CD4-positive, alpha-beta T cell treated with Interleukin-2 at 100 ng/mL for 4 hours (primary cell): ENCODE results near the gene SH2D1A.
"Not testable (repeated sequence)": the region's sequence is repeated elsewhere in the genome, so short reads cannot be mapped to it uniquely, and the experiment has no call there.

Experiments
- DNase-seq: peaks from one replicate; pipeline ENCODE4 v3.0.0-alpha.2; 2020; ENCODE audit warnings: low spot score

SH2D1A gene

DNA sequence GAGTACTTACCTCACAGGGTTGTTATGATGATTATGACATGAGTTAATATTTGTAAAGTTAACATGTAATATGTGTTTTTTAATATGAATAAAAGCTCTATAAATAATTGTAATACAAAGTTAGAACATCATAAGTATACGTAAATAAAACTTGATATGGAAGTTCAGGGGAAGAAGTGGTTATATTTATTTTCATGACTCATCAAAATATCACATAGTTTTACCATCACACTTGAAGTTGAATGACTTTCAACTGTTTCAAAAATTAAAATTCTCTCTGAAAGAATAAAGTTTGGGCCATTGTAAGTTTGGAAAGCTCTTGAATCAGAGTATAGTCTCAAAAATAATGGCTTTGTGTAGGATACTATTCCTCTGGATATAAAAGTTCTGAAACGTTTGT is 8.3 kb downstream of the SH2D1A start:
- no peak for DNase-seq

DNA sequence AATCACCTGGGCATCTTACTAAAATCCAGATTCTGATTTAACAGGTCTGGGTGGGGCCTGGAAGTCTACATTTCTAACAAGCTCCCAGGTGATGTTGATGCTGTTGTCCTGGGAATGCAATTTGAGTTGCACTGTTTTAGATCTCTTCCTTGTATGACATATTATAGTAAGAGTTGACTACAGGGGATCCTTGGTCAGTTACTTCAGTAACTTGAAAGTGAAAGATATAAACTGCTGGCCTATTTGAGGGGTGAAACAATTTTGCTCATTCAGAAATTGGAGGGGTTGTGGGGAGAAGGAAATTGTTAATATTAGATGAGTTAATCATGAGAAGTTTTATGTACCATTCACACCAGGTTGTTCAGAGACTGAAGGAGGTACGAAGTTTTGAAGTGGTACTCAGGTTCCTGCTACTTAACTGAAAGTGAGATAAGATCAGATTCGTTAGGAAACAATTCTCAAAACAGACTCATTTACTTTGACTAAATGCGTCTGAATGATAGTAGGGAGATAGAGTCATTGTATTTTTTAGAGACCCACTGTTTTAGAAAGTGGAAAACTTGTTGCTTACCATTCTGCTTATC is 12.5 kb downstream of the SH2D1A start:
- DNase-seq: peak; percentile 50

DNA sequence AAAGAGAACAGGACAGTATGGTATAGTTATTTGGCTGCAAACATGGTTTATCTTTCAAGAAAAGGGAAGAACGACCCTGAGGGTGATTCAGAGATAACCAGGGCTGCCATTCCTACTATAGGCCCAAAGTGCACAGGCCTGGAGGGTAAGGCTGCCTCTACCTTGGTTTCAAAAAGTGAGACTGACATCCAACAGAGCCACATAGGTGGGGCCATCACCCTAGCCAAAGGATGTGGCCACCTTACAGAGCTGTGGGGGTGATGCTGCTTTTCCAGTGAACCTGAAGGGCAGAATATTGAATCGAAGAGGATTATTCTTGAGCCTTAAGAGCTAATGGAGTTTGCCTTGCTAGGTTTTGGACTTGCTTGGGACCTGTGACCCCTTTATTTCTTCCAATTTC is 15.7 kb downstream of the SH2D1A start:
- no peak for DNase-seq

DNA sequence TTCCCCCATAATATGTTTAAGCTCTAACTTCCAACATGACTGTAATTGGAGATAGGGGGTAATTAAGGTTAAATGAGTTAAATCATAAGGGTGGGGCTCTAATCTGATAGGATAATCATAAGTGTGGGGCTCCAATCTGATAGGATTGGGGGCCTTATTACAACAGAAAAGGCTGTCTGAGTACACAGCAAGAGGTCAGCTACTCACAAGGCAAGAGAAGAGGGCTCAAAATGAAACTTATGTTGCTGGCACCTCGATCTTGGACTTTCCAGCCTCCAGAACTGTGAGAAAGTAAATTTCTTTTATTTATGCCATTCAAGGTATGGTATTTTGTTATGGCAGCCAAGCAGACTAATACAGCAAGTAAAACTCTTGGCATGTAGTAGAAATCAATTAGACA is 16.4 kb downstream of the SH2D1A start:
- DNase-seq: no peak

DNA sequence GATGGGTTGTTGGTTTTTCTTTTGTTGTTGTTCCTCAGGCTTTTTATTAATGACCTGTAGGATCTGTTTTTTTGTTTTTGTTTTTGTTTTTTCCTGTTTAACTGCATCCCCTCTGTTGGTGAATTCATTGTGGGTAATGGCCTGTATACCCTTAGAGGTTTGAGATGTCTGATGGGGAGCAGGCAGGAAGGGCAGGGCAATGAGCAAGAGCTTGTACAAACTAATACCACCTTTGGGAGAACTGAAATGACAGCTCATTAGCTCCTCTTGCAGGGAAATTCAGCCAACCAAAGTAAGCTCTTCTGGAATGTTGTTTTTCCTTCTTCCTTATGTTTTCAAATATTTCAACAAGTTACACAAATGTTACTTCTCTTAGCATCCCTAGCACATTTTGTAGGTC is 23.4 kb downstream of the SH2D1A start:
- DNase-seq: no peak

- DNase-seq: no peak
Measured at GRCh38 chrX:124373348-124373747, 27.0 kb downstream of the SH2D1A start.

DNA sequence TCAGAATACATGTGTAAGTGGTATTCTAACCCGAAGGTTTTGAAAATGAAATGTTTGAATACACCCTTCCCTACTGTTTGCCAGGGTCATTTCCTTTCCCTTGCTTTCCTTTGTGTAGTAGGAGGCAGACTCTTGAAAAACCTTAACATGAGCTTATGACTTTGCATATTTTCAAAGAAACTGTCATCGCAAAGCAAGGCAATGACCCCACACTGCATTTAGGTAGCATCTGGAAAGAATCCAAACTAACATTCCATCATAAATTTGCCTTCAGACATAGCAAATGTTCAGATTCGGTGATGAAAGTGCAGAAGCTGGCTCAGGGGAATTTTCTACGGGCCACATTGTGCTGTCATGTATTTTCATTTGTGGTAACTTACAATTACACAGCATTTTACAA is 32.3 kb downstream of the SH2D1A start:
- no peak for DNase-seq

DNA sequence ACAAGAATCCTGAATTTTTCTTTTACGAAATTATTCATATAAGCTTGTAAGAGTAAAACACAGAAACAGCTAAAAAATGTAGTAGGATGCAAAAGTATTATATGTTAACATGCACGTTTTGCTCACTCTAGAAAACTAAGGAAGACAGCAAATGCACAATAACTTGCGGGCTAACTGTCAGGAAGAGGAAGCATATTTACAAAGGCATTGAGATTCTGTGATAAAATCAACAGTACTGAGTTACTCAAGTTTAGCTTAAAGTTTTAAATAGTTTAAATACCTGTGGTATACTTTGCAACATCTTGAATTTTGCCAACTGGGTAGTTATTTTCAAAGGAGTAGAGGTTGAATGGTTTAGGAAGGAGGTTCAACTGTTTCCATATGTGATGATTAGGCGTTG is 37.0 kb downstream of the SH2D1A start:
- no peak for DNase-seq

DNA sequence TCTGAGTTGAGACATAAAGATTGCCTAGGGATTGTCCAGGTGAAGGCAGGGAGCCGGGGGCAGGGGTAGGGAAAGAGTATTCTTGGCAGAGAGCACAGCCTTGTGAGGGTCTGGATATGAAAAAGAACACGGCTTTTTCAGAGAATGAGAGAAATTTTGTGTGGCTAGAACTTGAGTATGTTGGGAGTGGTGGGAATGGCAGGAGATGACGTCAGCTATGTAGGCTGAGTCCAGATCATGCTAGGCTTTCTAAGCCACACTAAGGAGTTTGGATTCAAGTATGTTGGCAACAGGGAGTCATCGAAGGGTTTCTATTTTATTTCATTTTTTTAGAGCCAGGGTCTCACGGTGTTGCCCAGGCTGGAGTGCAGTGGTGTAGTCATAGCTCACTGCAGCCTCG is 40.0 kb downstream of the SH2D1A start:
- no peak for DNase-seq

GRCh38 chrX:124388562-124388961 is 42.2 kb downstream of the SH2D1A start:
- DNase-seq: peak; percentile 66

DNA sequence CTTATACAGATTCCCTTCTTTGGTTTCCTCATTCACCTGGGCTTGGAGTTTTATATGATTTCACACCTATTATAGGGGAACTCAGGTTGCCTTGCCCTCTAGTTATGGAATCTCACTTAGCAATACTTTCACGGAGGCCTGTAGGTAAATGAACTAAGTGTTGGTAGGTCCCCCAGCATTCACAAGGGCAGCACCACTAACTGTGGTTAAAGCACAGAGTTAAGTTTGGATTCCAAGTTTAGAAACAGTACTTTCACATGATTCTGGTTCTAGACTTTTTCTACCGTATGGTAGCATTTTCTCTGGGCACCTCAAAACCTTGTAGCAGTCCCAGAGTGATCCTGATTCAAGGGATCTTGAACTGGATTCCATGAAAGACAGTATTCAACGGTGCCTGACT is 46.4 kb downstream of the SH2D1A start:
- no peak for DNase-seq

- no peak for DNase-seq
Measured at GRCh38 chrX:124393238-124393637, 46.9 kb downstream of the SH2D1A start.

GRCh38 chrX:124393659-124394058 is 47.3 kb downstream of the SH2D1A start:
- DNase-seq: no peak

DNA sequence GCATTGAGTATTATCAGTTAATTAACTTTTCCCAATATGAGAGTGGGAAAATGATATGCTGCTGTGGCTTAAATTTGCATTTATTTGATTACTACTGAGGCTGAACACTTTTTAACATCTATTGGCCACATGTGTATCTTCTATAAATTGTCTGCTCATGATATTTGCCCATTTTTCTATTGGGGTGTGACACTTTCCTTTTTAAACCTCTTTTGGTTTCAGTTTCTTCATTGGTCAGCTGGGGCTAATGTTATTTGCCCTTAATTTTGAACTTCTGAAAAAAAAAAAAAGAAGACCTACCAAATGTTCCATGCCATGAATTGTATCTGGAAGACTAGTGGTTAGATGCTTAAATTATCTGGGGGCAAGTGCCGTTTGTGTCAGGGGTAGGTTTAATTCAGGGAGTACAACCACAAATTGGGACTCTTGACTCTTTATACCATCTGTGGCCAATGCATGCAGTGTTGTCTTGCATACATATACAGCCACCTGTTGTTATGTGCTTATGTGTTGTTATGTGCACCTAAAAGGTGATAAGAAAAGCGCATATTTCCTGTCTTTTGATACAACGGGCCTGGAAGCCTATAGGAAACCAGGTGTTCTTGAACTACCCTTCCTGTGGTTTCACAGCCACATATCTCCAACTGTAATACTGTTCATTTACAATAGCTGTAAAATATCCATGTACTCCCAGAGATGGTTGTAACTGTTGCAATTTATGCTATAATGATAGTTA is 49.0 kb downstream of the SH2D1A start:
- peak; percentile 4 for DNase-seq

DNA sequence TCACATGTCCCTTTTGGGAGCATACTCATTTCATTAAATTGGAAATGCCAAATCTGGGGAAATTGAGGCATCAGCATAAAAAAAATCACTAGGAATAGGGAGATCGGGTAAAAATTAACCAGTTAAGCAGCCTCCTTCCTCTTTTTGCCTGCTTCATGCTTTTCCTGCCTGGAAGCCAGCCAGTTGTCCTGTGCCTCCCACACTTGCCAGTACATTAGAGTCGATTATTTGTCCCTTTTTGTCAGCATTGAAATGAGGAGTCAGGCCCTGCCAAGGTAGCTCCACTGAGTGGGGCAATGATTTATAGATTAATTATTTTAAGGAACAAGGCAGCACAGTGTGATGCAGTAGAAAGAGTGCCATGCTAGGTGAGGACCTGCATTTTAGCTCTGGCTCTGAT is 55.3 kb downstream of the SH2D1A start:
- DNase-seq: no peak

DNA sequence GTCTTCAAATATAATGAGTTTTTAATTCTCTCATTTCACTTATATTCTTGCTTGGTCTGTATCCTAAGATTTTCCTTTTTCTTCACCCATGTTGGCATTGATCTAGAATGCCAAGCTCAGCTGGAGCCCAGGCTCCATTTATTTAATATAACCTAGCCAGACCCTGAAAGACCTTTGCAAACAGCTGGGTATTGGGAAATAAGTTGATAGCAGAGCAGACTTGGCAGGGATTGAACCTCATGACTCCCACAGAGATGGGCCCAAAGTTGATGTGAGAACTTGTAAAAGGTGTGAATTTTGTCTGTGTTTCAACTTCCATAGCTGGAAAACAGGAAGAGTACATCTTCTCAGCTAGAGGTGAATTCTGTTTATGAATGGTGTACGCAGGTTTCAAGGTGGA is 59.5 kb downstream of the SH2D1A start:
- DNase-seq: no peak

- DNase-seq: peak; percentile 73
Measured at GRCh38 chrX:124406294-124407014, 60.1 kb downstream of the SH2D1A start.

DNA sequence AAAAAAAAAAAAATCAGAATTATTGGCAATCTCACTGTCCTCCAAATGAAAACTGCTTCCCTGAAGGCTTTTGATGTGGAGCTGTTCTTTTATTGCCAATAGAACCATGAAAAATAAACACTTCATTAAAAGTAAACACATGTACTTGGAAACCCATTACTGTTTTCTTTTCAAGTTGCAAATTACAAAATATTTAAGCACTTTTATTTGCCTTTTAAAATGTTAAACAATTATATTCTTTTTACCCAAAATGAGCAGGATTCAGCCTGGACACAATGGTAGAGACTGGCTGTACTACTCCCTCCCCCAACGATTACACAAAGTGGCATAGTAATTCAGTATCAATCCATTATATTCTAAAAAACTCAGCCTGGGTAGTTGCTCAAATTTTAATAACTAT is 60.9 kb downstream of the SH2D1A start:
- DNase-seq: no peak

DNA sequence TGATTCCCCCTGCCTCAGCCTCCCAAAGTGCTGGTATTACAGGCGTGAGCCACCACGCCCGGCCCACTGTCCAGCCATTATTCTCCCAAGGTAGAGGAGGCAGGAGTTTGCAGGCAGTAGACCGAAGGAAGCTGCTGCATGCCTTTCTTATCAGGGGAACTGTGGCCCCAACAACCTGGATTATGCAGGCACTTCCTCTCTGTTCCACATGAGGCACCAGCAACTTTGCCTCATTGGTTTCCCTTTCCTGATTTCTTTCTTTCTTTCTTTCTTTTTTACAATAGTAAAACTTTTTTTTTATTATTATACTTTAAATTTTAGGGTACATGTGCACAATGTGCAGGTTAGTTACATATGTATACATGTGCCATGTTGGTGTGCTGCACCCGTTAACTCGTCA is 62.0 kb downstream of the SH2D1A start:
- not testable (repeated sequence) for DNase-seq

- no peak for DNase-seq
Measured at GRCh38 chrX:124413244-124413643, 66.9 kb downstream of the SH2D1A start.

DNA sequence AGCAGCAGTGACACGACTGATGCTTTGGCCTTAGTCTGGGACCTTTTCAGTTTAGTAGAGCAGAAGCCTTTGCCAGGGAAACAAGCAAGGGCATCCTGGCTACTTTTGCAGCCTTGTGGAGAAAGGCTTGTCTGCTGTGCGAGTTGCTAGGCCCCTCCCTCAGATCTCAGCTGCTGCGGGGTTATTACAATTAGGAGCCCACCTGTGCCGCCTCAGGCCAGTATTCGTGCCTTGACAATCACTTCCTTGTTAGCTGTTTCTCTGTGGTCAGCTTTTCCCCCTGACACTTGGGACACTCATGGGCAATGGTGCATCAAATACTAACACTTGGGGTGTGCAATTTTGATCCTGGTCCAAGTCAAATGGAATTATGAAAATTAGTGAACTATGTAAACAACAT is 67.9 kb downstream of the SH2D1A start:
- DNase-seq: no peak

- no peak for DNase-seq
Measured at GRCh38 chrX:124415115-124415800, 68.9 kb downstream of the SH2D1A start.
